HG03442 (cell line): ENCODE measurements around the gene YIPF5.

ENCODE experiments used
- ATAC-seq: cut with Tn5 transposase; IDR thresholded peaks from one replicate; pipeline ENCODE4 v1.9.1; 2021; ENCODE audit warnings: mild to moderate bottlenecking, moderate library complexity; ENCODE audit not compliant: unreplicated experiment

YIPF5 gene

DNA sequence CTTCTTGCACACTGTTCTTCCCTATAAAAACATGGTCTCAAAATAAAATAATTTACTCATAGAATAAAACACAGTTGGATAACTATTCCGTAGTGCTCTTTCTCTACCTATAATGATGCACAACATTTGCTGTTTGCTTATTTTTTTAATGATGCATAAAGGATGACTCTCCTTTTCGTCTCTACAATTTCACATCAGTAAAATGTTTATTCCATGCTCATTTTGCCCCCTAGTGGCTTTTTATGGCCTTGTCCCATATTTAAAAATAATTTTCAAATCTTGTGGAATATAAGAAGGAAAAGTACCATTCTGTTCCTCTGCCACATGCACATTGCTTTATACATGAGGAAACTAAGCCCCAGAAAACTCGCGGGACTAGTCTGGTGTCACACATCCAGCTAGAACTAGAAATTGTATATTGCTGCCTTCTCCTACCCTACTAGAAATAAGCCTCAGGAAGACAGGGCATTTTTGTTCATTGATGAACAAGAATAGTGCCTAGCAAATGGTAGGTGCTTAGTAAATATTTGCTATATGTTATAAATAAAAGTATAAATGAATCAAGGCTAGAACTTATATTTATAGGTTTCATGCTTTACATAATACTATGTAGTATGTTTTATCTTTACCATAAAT lies 12.9 kb upstream of the YIPF5 start:
- ATAC-seq, result no peak

DNA sequence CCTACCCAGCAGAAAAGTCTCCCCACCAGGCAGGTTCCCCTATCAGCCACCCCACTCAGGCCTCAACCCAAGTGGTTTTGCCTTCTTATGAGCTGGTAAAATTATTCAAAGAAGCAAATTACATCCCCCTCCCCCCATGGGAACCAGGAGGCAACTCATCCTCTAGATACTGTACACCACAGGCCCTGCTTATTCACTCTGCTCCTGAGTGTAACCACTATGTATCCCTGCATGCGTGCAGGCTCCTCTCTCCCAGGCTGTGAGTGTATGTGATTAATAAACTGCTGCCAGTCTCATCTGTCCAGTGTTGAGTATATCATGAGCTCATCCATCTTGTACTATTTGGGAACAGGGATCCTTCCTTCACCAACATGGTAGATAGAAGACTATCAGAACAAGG lies 8.8 kb upstream of the YIPF5 start:
- ATAC-seq, result no peak

DNA sequence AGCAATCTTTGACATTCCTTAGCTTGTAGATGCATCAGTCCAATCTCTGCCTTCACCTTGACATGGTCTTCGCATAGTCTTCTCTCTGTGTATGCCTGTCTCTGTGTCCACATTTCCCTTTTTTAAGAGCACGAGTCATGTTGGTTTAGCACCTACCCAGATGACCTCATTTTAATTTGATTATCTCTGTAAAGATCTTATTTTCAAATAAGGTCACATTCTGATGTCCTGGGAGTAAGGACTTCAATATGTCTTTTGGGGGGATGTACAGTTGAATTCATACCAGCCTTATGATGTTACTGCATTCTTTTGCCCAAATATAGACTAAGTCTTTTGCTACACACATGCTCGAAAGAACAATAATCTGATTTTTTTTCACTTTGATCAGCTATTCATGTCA lies 7.1 kb upstream of the YIPF5 start:
- no peak for ATAC-seq

DNA sequence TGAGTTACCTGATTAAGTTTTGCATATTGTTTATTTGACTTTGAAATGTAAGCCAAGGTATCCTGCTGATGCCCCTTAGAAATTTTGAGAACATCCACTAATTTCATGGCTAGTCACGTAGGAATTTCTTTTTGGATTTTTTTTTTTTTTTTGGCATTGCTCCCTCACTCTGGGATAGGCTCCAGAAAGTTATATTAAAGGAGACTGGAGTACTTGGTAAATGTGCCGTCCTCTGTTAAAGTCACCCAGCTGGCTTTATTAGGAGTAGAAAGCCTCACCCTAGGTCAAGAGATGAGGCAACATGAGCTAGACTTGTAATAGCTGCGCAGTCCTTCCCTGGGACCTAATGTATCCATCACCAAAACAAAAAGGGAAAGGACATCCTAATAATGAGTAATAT lies 3.3 kb upstream of the YIPF5 start:
- no peak for ATAC-seq

GRCh38 chr5:144169904-144170275 lies 569 bp downstream of the YIPF5 start:
- no peak for ATAC-seq

DNA sequence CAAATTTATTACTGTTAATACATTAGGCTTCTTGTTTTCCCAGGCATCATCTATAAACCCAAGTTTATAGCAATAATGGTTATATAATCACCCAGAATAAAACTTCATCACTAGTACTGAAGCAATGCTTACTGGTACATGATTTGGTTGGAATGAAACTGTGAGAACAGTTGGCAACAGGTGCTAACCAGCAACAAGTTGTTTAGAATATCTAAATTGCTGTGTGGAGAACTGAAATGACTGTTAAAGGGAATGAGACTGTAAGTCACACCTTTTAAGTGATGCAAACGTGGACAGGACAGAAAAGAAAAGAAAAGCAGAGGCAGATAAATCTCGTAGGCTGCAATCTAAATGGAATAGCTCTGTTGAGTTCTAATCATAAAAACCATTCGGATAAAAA lies 2.5 kb downstream of the YIPF5 start:
- no peak for ATAC-seq

DNA sequence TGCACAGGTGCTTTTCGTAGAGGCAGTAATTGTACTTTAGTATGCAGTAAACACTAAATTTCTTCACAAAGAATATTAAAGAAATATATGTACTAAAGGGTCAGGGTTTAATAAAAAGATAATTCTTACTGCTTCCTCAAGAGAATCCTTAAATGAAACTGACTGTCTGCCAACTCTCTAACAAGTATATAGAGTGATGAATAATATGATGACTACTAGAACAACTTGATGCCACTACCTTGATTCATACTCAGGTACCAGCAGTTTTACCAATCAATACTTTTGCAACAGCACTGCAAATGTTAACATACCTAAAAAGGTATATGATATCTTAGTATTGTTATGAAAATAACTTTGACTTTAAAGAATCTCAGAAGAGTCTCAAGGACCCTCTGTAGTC lies 3.8 kb downstream of the YIPF5 start:
- ATAC-seq, result no peak

DNA sequence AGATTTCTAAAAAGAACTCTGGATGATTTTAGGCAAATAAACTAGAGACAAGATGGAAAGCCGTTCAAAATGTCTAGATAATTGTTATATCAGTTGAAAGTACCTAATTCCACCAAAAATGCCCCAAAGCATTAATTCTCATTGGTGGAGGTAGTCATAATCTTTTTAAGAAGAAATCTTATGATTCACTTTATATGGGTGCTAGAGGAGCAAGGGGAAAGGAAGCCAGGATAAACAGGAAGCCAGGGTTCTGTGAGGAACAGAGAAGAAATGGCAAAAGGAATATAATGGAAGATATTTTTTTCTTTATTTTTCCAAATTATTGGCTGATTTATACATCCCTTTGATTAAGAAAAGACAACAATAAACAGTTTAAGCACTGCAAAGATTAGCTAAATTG lies 7.8 kb downstream of the YIPF5 start:
- ATAC-seq, result no peak

DNA sequence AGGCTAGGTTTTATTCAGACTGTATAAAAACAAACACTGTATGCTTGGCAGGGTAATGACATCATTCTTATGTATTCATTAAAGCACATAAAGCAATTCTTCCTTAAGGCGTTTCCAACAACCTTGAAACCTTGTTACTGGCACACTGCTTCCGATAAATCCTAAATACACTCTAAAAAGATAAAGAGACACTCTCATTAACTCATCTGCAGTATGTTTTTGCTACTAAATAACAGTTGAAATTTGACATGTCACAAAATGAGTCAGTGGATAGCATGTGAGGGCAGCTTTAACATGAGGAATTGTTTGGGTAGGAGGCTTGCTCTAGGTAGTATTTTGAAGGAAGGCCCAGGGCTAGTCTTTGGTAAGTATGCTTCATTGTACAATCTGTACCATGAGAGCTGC lies 13.7 kb downstream of the YIPF5 start:
- ATAC-seq, result no peak

GRCh38 chr5:144151026-144151425 lies 19.4 kb downstream of the YIPF5 start:
- no peak for ATAC-seq

- ATAC-seq, result no peak
These were observed 25.3 kb downstream of the YIPF5 start for GRCh38 chr5:144144956-144145751.

DNA sequence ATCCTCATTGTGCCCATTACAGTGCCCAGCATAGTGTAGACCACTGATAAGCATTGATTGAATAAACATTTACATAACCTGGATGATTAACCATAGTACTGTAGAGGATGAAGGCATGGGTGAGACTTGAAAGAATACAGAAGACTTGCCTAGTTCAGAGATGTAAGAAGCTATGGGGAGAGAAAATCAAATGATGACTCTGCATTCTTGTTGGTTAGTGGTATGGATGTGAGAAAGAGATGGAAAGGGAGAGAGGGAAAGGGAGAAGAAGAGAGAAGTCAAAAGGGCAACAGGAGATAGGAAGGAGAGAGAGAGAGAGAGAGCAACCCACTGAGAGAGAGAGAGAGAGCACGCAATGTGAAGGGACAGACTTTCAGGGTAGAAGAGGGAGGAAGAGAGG lies 26.8 kb downstream of the YIPF5 start:
- no peak for ATAC-seq

GRCh38 chr5:144142824-144143162 lies 27.7 kb downstream of the YIPF5 start:
- no peak for ATAC-seq

DNA sequence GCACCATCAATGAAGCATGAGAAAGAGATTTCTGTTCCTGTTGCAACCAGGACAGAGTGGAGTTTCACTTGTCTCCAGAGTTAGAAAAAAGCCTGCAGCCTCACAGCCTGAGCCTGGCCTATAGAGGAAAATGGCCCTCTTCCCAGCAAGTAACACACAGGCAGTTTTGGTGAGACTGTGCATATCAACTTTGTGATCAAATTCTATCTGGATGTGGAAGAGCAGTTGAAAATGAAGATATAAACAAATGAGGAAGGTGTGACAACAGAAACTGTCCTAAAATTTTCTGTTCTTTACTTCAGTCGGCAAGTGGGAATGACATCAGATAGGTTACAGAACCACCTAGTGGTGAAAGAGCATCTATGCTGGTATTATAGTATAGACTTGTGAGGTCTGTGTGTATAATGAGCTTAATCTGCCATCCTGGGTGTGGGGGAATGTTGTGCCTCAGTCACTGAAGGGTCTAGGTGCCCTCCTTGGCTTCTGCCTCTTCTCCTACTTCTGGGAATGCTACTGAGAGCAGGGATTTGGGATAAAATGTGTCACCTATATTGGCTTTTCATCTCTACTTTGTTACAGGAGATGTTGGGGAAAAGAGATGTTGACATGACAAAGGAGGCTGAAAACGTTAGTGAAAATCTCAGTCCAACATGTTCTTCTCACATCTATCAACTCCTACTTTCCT lies 28.2 kb downstream of the YIPF5 start:
- peak; percentile 97 for ATAC-seq

GRCh38 chr5:144141585-144141984 lies 28.9 kb downstream of the YIPF5 start:
- no peak for ATAC-seq

GRCh38 chr5:144139586-144139985 lies 30.9 kb downstream of the YIPF5 start:
- no peak for ATAC-seq

DNA sequence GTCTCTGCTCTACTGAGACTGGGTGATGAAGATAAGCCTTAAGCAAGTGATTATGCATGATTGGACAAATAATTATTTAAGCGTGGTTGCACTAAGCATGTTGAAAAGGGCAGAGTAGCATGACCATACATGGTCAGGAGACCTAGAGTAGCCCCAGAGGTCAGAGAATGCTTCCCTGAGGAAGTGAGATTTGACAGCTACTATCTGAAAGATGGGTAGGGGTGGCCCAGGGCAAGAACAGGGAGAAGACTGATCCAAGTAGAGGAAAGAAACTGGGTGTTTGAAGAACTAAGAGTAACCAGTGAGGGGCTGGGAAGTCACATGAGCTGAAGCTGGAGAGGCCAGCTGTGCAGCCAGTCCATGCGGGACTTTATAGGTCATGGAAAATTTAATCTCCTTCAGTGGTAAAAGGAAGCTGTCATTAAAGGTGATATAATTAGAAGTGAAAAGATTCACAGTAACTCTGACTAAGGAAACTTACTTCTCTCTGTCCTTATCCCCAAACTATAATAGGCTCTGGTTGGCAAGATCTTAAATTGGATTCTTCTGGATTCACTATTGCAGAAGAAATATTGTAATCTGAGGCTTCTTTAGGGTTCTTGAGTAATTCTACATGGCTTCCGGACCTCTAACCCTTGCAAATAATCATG lies 35.2 kb downstream of the YIPF5 start:
- ATAC-seq, result no peak

DNA sequence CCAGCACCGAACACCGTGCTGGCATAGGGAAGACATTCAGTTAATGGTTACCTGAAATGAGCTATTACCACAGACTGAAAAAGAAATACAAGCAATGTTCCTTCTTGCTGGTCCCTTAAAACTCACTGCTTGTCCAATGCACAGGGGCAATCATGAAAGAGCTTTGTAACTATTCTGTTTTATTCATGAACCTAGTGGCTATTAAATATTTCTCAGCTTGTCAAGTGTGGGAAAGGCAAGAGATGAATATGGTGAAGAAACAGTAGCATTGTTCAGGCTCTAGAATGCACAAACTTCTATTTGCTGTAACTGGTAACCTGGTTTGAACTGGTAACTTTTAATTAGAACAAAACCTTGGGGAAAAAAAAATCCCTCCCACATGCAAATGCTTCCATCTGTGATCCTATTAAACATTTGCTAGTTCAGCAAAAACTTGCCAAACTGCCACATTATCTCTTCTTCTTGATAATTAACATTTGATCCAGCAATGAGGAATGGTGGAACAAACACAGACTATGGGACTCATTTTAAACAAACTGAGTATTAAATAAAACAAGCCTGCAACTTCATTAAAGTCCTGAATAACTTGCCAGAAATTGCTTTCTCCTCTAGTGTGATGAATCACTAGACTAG lies 36.1 kb downstream of the YIPF5 start:
- no peak for ATAC-seq

GRCh38 chr5:144133050-144133633 lies 37.3 kb downstream of the YIPF5 start:
- ATAC-seq, result no peak

DNA sequence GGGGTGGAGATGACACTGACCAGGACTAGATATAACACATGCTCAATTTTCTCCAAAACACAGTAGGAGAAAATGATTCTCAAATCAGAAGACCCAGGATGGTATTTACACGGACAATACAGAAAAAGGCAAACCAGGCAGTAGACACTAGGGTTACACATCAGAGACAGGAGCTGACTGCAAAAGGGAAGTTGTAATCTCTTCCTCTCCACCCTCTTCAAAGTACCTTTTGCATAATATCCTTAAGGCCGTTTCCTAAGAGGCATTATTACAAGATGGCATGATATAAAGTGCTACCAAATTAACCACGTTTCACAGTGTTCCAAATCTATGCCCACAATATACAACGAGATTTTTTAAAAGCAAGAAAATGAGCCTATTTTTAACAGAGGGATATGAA lies 39.2 kb downstream of the YIPF5 start:
- no peak for ATAC-seq

DNA sequence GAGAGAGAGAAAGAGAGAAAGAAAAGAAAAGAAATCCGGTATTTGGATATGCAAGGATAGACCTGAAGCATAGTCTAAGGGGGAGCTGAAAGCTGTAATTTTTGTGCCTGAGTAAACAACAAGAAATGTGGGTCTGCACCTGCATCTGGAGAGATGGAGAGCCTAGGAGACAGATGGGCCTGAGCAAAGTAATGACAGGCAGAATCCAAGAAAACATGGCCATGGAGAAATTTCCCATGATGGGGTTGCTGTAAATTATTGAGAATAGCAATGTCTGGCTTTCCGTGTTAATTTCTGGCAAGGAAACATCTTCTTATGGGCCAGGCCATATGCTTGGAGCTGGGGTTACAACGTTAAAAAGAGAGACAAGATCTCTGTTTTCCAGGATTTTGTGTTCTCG lies 40.2 kb downstream of the YIPF5 start:
- ATAC-seq, result no peak
